GM12891 (cell line): ENCODE results near the gene ACTL8.

Experiments
- POLR2A ChIP-seq: IDR thresholded peaks from 2 replicates; pipeline ENCODE4 v1.6.1; 2011; ENCODE audit warnings: low read depth, low read length, control low read depth
- TAF1 ChIP-seq: IDR thresholded peaks from 2 replicates; pipeline ENCODE4 v1.6.1; 2011; ENCODE audit warnings: low read depth, low read length, control low read depth

DNA sequence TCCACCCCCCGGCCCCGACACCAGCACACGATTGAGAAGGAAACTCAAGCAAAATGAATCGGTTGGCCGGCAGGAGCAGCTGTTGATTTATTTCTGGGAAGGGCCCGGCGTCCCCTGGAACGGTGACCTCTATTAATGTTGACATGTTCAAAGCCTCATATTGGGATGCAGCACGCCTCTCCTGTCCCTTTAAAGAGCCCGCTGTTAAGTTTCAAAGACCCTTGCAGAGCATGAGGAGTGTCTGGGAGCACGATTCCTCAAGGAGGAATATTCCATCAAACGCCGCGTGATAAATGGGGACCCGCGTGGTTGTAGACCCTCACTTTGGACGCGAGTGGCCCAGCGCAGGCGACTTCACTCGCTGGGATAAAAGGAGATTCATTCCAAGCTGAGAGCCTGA is 21.5 kb upstream of the ACTL8 start:
- no peak for TF ChIP-seq POLR2A
- TF ChIP-seq TAF1, result no peak
